Esophagus muscularis mucosa (tissue), 4 donors: Measurements from ENCODE around the gene GLRX2.

Experiments
- CTCF ChIP-seq, 3 experiments: fragments of 200-600 bp in 2 of 3; fragments of 450-650 bp in 1 of 3; sonication (generic) in 2 of 3; IDR thresholded peaks; one replicate each; pipeline ENCODE4 v1.5.1; 2017 to 2019; ENCODE audit warnings: antibody characterized with exemption in 3 of 3, mild to moderate bottlenecking in 2 of 3, moderate library complexity in 1 of 3
- EP300 ChIP-seq: sonication (generic); formaldehyde crosslinking; IDR thresholded peaks from one replicate; pipeline ENCODE4 v1.6.1; 2017; ENCODE audit warnings: antibody characterized with exemption
- POLR2A ChIP-seq: fragments of 450-650 bp; IDR thresholded peaks from one replicate; pipeline ENCODE4 v1.6.1; 2017; ENCODE audit warnings: antibody characterized with exemption, moderate library complexity, mild to moderate bottlenecking, low read depth
- POLR2AphosphoS5 ChIP-seq, 2 donors: sonication (generic); formaldehyde crosslinking; IDR thresholded peaks; one replicate each; pipeline ENCODE4 v1.6.1; 2017; ENCODE audit warnings: antibody characterized with exemption in 2 of 2

- TF ChIP-seq POLR2A (no peak), CTCF (IDR thresholded peaks at IDR 0.05) (no peak), POLR2AphosphoS5 (IDR thresholded peaks at IDR 0.05) (no peak), EP300 (no peak)
These were observed 2.6 kb downstream of the GLRX2 start for GRCh38 chr1:193102662-193103061.
